ENCODE results near the gene USP22. TPM values are rescaled to one million over a fixed set of nuclear protein-coding genes. Genes with fewer than 3 reads are reported as not detected.

The USP22 gene
- total RNA-seq, 1 experiment from 2014 or later = 210 TPM

GRCh38 chr17:21079196-21079595, 36.4 kb upstream of the USP22 start:
- ChIA-PET CTCF (no interaction called here), RAD21 (ENCODE audit: low non-redundant PET in 1 of 2, low total read pairs in 2 of 2, uncharacterized antibody in 2 of 2, unreplicated experiment in 2 of 2) (no interaction called here), POLR2A (no interaction called here)
- Histone ChIP-seq H4K20me1 (ENCODE audit: insufficient read depth) (no peaks in the 10 kb centered on the region), H3K4me1 (ENCODE audit: control insufficient read depth in 1 of 2, insufficient read depth in 2 of 2, low read length in 2 of 2) (peaks cover 0 to 6% of the 10 kb centered on the region in 2 experiments; a peak in 1 of 4 replicates), H3K79me2 (ENCODE audit: insufficient read depth, low read length) (no peaks in the 10 kb centered on the region), H3K9me3 (ENCODE audit: control insufficient read depth in 1 of 2, insufficient read depth in 1 of 2, low read depth in 1 of 2, low read length in 2 of 2) (no peaks in the 10 kb centered on the region), H2AFZ (ENCODE audit: low read depth, low read length, poor library complexity, severe bottlenecking) (no peak overlapping the region), H3K27ac (ENCODE audit: low read depth, low read length) (no peak overlapping the region), H3K27me3 (ENCODE audit: insufficient read depth, low read length) (no peaks in the 10 kb centered on the region), H3K9ac (ENCODE audit: low read length) (no peak overlapping the region), H3K4me3 (replicated peaks in 1 of 2; ENCODE audit: low read depth in 1 of 2, low read length in 2 of 2) (no peak overlapping the region), H3K9me2 (ENCODE audit: insufficient read depth) (no peaks in the 10 kb centered on the region), H3K36me3 (ENCODE audit: control insufficient read depth in 1 of 2, insufficient read depth in 2 of 2, low read length in 2 of 2) (no peaks in the 10 kb centered on the region), H3K4me2 (ENCODE audit: low read length) (no peak overlapping the region)
- BruUV-seq (replicated peaks) = no TSS peak
- intact Hi-C loops (cut with micrococcal nuclease) = no loop called here
- DNase-seq (ENCODE audit: low read depth, low spot score) (no peak), ATAC-seq (no peak)
- TF ChIP-seq ZFX (IDR thresholded peaks at IDR 0.05) (no peak), ZNF274 (IDR thresholded peaks at IDR 0.05; ENCODE audit: low read depth, low read length) (no peak), CEBPB (IDR thresholded peaks at IDR 0.05; ENCODE audit: low read depth) (no peak), RAD21 (IDR thresholded peaks at IDR 0.05; ENCODE audit: low read depth) (no peak), EZH2phosphoT487 (IDR thresholded peaks at IDR 0.05; ENCODE audit: borderline replicate concordance) (no peak), POLR2AphosphoS5 (IDR thresholded peaks at IDR 0.05; ENCODE audit: low read depth, low read length) (no peak), ATF3 (IDR thresholded peaks at IDR 0.05) (no peak), REST (IDR thresholded peaks at IDR 0.05; ENCODE audit: low read depth) (no peak), EZH2 (IDR thresholded peaks at IDR 0.05) (no peak), SRF (IDR thresholded peaks at IDR 0.05; ENCODE audit: low read depth) (no peak), CTCF (IDR thresholded peaks at IDR 0.05 in 2 of 3, conservative IDR thresholded peaks at IDR 0.05 in 1 of 3; ENCODE audit: borderline replicate concordance in 1 of 3, insufficient read depth in 1 of 3, low read depth in 2 of 3, low read length in 2 of 3) (no peak), POLR2A (IDR thresholded peaks at IDR 0.05; ENCODE audit: borderline replicate concordance, extremely low read depth, insufficient read depth, insufficient read length) (no peak), ELF1 (IDR thresholded peaks at IDR 0.05; ENCODE audit: borderline replicate concordance, low read depth) (no peak), EGR1 (IDR thresholded peaks at IDR 0.05; ENCODE audit: low read depth) (no peak), MAX (IDR thresholded peaks at IDR 0.05) (no peak), JUND (IDR thresholded peaks at IDR 0.05) (no peak), YY1 (IDR thresholded peaks at IDR 0.05; ENCODE audit: extremely low read depth, insufficient replicate concordance, low read depth, low read length) (no peak), FOSL1 (IDR thresholded peaks at IDR 0.05; ENCODE audit: low read depth) (no peak)
